NCI-H1105 (cell line): ENCODE data around the gene MCTP2.

Experiments
- DNase-seq: peaks from one replicate; lab custom pipeline; 2025; lab: John Stamatoyannopoulos, UW

MCTP2 gene

DNA sequence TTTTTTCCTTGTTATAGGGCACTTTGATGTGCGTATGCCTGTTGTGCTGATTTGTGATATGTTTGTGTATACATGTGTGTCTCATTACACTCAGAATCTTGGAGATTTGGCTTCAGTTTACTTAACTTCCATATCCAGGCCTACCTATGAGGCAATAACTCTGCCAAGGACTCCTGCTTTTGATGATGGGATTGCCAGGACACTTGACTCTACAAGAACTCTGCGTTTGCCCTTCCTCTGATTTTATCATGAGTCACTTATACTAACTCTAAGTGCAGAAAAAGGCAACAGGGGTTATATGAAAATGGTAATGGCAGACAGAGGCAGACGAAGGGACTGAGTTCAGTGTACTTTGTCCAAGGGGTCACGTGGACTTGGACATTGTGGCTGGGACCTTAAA is 33.6 kb downstream of the MCTP2 start:
- no peak for DNase-seq

DNA sequence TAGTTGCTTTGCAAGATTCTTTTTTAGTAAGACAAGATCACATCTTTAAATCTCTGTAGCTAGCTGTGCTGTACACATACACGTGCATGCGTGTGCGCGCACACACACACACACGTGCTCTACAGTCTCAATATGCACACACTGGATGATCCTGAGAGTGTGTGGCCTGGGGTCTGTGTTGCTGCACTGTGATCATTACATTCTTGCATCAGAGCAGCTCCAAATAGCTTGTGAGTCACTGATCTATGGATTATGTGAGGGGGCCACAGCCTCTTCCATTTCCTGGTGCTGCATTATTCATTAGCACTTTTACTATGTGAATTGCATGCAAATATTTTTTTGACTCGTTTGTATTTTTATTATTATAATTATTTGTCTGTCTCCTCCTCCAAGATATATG is 34.6 kb downstream of the MCTP2 start:
- no peak for DNase-seq

DNA sequence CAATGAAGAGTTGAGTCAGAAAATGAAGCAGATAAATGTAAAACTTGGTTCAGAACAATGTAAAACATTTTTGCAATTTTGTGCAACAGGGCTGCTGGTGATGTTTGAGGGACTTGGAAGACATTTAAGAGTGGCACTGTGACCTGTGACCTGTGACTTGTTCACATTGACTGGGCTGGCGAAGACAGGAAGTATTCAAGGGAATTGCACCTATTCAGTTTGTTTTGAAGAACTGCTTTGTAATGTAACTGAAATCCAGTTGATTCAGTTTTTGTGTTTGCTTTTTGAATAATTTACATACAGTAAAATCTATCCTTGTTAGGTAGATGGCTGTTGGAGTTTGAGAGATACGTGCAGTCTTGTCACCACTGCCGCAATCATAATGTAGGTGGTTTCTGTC is 35.4 kb downstream of the MCTP2 start:
- DNase-seq, result no peak

DNA sequence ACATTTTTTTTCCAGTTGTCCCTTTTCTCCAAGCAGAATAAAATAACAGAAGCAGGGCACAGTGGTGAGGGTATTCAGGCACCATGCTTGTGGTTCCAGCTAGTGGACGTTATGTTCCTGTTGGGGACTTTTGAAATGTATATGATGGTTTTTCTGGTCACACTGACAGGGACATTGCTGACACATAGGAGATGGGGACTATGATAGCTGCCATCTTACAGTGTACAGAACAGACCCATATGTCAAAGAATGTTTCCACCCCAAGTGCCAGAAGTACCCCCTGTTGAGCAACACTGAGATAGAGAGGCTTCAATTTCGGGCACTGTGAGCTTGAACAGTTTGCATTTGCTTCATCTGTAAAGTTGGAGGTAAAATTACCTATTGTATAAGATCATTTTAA is 38.6 kb downstream of the MCTP2 start:
- DNase-seq, result no peak

DNA sequence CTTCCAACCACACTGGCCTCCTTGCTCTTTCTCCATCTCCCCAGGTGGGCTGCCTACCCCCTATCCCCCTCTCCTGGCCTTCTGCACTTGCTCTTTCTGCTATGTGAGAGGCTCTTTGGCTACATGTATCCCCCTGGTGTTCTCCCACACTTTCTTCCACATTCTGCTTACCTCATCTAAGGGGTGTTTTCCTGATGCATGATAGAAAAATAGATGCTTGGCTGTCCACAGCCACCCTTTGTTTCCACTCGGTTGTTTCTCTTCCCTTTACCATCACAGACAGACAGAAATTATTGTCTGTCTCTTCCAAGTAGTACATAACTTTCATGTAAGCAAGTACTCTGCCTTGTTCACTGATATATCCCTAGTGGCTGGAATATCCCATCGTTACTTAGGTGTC is 39.2 kb downstream of the MCTP2 start:
- no peak for DNase-seq

DNA sequence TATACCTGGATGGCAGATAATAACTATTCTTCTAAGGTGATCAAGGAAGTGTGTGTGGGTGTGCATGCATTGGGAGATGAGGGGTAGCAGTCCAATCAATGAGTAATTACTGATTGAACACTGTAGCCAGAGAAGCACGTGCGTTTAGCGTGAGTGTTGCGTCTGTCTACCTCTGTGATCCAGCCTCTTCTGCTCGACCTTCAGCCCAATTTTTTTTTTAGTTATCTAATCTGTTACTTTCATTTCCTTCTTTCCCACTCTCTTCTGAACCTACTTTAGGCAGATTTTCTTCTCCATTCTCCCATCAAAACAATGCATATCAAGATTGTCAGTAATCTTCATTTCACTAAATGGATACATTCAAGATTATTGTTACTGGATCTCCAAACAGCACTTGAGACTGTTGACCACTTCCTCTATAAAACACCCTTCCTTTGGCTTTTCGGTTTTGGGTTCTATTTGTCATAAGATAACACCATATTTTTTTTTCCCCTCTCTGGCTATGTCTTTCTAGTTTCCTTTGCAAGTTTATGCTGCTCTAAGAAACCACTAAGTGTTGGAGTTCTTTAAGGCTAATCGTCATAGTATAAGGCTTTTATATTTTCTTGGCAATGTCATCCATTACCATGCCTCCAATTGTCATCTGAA is 41.0 kb downstream of the MCTP2 start:
- no peak for DNase-seq

DNA sequence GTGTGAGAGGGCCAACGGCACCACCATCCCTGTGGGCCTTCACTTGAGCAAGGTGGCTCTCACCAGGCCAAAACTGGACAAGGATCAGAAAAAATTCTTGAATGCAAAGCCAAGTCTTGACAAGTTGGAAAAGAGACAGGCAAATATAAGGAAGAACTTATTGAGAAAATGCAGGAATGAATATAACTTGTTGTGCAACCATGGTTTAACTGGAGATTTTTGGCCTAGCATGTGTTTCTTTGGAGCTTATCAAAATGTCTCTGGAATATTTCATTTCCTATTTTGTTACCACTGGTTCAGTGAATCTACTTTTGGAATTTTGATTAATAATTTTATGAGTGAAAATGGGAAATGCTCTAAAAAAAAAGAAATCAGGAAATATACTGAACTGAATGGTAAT is 42.5 kb downstream of the MCTP2 start:
- DNase-seq, result no peak

DNA sequence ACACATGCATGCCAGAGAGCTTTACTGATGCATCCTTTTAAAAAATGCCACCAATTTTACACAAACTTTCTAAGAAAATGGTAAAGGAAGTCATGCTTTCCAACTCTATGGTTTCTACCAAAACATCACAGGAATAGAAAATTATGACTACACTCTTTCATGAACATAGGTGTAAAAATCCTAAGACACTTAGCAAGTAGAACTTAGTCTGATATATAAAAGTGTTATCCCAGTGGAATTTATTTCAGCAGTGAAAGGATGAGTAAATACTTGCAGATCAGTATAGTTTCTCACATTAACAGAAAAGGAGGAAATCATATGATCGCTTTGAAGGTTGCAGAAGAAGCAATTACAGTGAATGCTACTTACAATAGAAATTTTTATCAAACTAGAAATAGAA is 43.4 kb downstream of the MCTP2 start:
- no peak for DNase-seq

DNA sequence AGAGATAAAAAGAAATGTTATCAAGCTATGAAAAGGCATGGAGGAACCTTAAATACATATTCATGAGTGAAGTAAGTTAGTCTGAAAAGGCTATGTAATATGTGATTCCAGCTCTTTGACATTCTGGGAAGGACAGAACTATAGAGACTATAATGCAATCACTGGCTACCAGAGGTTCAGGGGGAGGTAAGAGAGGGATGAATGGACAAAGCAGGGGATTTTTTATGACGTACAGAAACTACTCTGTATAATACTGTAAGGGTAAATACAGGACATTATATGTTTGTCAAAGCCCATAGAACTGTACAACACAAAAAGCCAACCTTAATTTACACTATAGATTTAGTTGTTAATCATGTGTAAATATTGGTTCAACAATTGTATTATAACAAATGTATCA is 46.1 kb downstream of the MCTP2 start:
- no peak for DNase-seq

DNA sequence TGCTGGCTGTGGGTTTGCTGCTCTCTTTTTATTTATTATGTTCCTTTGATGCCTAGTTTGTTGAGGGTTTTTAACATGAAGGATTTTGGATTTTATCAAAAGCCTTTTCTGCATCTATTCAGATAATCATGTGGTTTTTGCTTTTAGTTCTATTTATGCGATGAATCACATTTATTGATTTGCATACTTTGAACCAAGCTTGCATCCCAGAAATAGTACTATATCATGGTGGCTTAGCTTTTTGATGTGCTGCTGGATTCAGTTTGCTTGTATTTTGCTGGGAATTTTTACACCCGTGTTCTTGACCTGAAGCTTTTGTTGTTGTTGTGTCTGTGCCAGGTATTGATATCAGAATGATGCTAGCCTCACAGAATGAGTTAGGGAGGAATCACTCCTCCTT is 48.4 kb downstream of the MCTP2 start:
- no peak for DNase-seq

DNA sequence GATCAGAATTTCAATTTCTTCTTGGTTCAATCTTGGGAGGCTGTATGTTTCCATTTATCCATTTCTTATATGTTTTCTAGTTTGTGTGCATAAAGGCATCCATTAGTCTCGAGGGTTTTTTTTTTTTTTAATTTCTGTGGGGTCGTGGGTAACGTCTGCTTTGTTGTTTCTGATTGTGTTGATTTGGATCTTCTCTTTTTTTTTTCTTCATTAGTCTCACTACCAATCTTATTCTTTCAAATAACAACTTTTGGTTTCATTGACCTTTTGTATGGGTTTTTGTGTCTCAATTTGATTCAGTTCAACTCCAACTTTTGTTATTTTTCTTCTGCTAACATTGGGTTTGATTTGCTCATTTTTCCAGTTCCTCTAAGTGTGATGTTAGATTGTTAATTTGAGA is 48.9 kb downstream of the MCTP2 start:
- no peak for DNase-seq

DNA sequence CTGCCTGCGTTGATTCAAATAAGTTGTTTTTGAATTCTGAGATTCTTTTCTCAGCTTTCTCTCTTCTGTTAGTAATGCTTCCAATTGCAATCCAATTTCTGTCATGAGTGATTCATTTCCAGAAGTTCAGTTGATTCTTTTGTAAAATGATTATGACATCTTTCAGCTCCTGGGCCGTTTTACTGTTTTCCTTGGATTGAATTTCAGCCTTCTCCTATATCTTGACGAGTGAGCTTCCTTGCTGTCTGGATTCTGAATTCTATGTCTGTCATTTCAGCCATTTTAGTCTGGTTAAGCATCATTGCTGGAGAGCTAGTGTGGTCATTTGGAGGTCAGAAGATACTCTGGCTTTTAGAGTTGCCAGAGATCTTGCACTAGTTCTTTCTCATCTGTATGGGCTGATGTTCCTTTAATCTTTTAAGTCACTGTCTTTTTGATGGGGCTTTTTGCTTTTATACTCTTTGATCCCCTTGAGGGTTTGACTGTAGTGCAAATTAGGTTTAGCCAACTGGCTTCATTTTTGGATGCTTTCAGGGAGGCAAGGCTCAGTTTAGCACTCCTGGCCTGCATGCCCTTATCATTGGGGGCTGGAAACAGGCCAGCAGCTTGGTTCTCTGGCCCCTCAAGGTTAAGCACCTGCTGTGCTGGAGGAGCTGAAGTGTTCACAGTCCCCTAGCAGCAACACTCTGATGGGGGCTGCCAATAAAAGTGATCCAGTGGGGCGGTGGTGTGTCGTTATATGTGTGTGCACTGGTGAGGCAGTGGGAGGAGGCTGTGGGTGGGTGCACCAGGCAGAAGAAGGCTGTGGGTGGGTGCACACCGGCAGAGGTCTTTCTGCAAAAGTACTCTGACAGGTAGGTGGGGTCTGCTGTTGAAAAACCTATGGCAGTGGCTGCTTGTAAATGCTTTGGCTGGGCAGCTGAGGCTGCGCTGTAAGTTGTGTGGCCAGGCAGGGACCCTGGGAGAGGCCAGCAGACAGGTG is 51.2 kb downstream of the MCTP2 start:
- no peak for DNase-seq

DNA sequence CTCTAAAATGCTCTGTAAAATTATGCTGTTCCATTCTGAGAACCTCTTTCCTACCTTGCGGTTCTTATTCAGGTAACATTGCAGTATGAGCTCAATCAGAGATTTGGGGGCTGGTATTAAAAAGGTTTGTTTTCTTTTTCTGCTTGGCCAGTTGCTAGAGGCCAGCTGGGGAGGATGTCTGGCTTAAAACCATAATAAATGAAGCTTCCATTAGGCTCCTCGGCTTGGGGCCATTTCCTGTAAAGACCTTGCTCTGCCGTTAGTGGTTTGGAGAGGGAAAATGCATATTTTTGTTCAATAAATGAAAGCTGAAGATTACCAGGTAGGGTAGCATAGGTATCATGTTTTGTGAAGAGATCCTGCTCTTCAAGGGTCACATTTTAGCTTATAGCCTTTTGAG is 55.2 kb downstream of the MCTP2 start:
- no peak for DNase-seq

DNA sequence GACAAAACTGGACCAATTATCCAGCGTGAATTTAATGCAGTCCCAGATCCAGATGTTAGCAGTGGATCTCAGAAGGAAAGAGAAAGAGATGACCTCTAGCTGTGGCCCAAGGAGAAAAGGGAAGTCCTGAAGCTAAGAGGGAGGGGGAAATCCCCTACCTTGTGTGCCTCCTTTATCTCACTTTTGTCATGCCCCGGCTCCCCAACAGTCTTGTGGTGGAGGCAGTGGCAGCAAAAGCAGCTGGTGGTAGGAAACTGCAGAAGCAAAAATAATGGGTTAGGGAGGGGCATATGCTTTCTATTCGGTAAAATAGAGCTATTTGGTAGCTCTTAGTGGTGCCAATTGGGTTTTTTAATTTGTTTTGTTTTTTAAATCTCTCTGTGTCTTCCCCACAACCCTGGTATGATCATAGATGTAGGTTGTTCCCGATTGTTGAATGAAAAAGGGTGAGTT is 56.5 kb downstream of the MCTP2 start:
- no peak for DNase-seq

DNA sequence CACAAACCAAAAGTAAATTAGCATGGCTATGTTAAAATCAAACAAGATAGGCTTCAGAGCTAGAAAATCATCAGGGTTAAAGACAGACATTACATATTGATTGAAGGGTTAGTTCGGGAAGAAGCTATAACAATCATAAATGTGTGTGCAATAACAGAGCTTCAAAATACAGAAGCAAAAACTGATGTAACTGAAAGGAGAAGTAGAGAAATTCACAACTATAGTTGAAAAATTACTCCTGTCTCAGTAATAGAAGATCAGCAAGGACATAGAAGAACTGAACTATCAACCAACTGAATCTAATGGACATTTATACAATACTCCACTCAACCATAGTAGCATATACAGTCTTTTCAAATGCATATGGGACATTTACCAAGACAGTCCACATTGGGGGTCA is 59.4 kb downstream of the MCTP2 start:
- DNase-seq, result no peak

DNA sequence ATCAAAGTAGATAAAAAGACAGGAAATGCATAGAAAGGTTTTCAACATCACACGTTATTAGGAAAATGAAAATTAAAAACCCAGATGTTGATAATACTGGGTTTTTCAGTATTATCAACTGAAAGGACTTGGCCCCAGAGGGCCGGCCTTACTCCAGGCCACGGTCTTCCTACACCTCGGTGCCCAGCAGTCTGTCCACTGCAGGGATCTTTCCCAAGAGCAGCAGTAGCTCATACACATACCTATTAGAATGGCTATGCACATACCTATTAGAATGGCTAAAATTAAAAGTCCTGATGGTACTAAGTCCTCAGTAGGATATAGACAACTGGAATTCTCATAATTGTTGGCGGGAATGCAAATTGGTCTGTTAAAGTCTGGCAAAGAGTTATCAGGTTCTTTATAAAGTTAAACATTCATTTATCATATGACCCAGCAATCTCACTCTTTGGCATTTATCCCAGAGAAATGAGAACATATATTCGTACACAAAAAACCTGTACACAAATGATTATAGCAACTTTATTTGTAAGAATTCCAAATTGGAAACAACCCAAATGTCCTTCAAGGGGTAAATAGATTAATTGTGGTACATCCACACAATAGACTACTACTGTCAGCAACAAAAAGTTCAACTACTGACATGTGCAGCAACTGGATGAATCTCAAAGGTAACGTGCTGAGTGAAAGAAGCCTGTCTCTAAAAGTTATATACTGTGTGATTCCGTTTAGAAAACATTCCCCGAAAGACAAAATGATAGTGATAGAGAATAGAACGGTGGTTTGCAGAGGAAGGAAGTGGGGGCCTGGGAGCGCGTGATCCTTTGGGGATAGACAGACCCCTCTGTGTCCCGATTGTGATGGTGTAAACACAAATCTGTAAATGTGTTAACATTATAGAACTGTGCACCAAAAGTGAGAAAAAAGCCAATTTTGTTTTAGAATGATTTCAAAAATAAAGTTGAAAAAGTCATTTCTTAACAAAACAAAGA is 62.3 kb downstream of the MCTP2 start:
- DNase-seq, result no peak

DNA sequence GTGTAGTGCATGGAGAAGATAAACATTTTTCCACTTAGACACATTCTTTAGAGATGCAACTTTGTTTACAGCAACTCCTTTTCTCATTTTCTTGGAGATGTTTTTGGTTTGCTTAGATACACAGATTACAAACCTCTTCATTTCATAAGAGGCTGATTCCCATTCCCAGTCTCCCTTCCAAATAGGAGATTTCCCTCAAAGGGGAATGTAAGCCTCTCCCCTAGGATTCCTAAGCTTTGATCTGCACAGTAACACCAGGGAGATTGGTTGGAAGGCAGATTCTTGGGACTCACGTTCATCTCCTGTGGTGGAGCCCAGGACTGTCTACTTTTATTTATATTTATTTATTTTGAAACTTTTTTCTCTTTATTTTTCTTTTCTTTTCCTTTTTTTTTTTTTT is 63.2 kb downstream of the MCTP2 start:
- DNase-seq, result no peak

DNA sequence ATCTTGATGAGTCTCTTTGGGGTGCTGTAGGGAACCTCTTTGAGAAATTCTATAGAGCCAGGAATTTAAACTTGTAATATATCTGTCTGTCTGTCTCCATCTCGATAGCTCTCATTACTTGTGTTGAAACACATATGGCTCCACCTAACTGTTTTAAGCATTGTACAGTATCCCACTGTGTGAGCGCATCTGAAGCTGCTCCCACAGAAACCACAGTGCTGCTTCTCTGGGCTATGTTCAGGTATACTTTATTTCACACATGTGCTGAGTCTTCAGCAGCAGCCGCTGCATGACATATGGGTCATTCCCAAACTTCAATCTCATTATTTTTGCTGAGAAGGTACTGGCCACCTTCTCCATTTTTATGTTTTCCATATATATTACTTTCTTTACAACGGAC is 63.9 kb downstream of the MCTP2 start:
- DNase-seq, result no peak

DNA sequence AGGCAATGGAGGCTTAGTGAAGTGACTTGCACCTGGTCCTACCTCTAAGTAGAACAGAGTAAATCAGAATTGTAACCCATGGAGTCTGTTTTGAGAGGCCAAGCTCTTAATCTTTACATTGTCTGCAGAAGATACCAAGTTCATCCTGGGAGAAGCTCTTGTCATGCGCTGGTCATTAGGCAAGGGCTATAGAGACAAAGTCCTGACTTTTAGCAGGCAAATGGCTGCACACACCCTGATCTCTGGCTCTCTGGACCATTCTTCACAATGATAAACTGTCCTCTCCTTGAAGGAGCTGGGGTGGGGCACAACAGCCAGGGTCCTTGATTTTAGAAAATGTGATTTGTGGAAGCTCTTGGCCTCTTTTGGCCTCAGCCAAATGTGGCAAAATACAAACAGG is 65.4 kb downstream of the MCTP2 start:
- DNase-seq, result no peak

DNA sequence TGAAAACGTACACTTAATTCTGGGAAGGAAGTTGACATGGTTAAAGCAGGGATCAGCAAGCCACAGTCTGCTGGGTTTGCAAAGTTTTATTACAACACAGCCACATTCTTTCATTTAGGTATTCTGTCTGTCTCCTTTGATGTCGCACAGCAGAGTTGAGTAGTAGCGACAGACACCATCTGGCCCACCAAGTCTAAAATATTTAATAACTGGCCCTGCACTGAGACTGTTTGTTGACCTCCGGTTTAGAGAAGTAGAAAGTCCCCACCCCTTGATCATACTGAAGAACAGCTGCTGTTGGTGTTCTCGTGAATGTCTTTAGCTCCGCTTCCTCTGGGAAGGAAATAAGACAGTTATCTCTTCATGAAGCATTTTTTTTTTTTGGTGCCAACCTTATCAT is 66.2 kb downstream of the MCTP2 start:
- DNase-seq, result no peak

DNA sequence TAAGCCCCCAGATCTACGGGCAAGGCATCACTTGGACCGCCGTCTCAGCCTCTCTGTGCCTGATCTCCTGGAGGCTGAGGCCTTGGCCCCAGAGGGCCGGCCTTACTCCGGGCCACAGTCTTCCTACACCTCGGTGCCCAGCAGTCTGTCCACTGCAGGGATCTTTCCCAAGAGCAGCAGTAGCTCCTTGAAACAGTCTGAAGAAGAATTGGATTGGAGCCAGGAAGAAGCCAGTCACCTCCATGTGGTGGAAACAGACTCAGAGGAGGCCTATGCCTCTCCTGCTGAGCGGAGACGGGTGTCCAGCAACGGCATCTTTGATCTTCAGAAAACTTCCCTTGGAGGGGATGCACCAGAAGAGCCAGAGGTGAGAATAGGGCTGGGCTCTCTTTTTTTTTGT is 67.0 kb downstream of the MCTP2 start:
- no peak for DNase-seq

DNA sequence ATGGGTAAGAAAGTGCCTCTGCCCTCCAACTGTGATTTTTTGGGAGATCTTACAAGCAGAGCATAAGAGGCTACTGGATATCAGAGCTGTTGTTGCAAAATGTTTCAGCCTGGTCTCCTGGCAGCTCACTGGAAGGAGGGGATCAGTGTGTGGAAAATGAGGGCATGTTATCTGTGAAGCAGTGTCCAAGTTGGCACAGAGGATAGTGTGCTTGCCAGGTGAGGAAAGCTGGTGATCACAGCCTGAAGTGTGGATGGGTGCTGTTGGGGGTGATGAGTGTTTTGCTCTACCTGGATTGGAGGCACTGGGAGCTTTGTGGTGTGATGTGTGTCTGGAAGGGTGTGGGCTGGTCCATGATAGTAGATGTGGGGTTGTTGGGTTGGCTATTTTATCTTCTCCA is 69.3 kb downstream of the MCTP2 start:
- DNase-seq, result no peak
